SK-N-MC (cell line): Measurements from ENCODE around the gene GYS1.
"Not testable (repeated sequence)": the region's sequence is repeated elsewhere in the genome, so short reads cannot be mapped to it uniquely, and the experiment has no call there.

Experiments used
- EZH2 ChIP-seq: fragments of 200-600 bp; sonication (generic); IDR thresholded peaks from one replicate; pipeline ENCODE4 v1.6.1; 2017; ENCODE audit warnings: antibody characterized with exemption
- FOXP2 ChIP-seq: optimal IDR thresholded peaks from 2 replicates; pipeline ENCODE3; 2011; ENCODE audit warnings: mild to moderate bottlenecking, moderate library complexity; ENCODE audit not compliant: insufficient read depth; ENCODE audit errors: extremely low read length, control extremely low read depth
- POLR2AphosphoS5 ChIP-seq: IDR thresholded peaks from 2 replicates; pipeline ENCODE4 v1.6.1; 2012; ENCODE audit warnings: mild to moderate bottlenecking, low read depth, low read length, borderline replicate concordance

GRCh38 chr19:49039736-49040135 is 46.6 kb upstream of the GYS1 start:
- TF ChIP-seq POLR2AphosphoS5, FOXP2, EZH2: not testable (repeated sequence)
